Measurements from ENCODE around the gene FERMT1. TPM values are rescaled to one million over a fixed set of nuclear protein-coding genes. Genes with fewer than 3 reads are reported as not detected.
A peak's percentile ranks its signal among the peaks of the same experiment; 100 is the strongest.

FERMT1 gene
- total RNA-seq, 1 donor from 2014 or later, result 60.6 TPM

DNA sequence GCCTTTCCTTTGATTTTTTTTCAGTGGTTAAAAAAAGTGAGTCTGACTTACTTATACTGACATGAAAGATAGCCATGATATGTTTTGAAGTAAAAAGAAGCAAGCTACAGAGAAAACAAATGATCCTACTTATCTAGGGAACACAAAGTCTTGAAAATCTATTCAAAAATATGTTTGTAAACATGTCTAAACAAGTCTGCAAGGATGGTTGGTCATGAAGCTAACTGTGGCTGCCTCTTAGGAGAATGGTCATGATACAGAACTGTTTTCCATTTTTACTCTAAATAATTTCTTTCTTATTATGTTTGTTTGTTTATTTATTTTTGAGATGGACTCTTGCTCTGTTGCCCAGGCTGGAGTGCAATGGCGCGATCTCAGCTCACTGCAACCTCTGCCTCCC is 21.5 kb downstream of the FERMT1 start:
- Histone ChIP-seq H3K36me3 (ENCODE audit: control insufficient read depth, insufficient read depth, low read length) (peaks cover 16% of the 10 kb centered on the region), H3K27me3 (ENCODE audit: control insufficient read depth, insufficient read depth, low read length) (no peaks in the 10 kb centered on the region), H3K4me3 (ENCODE audit: low read depth, low read length) (no peak overlapping the region)
- TF ChIP-seq, protein P1, sequence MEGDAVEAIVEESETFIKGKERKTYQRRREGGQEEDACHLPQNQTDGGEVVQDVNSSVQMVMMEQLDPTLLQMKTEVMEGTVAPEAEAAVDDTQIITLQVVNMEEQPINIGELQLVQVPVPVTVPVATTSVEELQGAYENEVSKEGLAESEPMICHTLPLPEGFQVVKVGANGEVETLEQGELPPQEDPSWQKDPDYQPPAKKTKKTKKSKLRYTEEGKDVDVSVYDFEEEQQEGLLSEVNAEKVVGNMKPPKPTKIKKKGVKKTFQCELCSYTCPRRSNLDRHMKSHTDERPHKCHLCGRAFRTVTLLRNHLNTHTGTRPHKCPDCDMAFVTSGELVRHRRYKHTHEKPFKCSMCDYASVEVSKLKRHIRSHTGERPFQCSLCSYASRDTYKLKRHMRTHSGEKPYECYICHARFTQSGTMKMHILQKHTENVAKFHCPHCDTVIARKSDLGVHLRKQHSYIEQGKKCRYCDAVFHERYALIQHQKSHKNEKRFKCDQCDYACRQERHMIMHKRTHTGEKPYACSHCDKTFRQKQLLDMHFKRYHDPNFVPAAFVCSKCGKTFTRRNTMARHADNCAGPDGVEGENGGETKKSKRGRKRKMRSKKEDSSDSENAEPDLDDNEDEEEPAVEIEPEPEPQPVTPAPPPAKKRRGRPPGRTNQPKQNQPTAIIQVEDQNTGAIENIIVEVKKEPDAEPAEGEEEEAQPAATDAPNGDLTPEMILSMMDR (IDR thresholded peaks at IDR 0.05; ENCODE audit: insufficient read depth, low read length, severe bottlenecking), result no peak
- DNase-seq (ENCODE audit: low read depth) (peak; percentile 60), FAIRE-seq (no peak)

DNA sequence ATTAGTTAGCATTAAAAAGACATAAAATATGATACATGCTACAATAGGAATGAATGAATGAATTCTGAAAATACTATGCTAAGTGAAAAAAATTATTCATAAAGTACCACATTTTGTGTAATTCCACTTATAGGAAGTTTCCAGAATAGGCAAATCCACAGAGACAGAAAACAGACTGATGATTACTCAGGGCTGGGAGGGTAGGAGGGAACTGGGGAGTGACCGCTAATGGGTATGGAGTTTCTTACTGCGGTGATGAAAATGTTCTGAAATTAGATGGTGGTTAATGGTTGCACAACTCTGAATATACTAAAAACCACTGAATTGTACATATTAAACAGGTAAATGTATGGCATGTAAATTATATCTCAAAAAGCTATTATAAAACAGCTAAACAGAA is 22.6 kb downstream of the FERMT1 start:
- TF ChIP-seq, protein P1 (IDR thresholded peaks at IDR 0.05; ENCODE audit: insufficient read depth, low read length, severe bottlenecking), result no peak
- Histone ChIP-seq H3K4me3 (ENCODE audit: low read depth, low read length) (no peak overlapping the region), H3K27me3 (ENCODE audit: control insufficient read depth, insufficient read depth, low read length) (no peaks in the 10 kb centered on the region), H3K36me3 (ENCODE audit: control insufficient read depth, insufficient read depth, low read length) (peaks cover 20% of the 10 kb centered on the region)
- DNase-seq (ENCODE audit: low read depth) (no peak), FAIRE-seq (no peak)

DNA sequence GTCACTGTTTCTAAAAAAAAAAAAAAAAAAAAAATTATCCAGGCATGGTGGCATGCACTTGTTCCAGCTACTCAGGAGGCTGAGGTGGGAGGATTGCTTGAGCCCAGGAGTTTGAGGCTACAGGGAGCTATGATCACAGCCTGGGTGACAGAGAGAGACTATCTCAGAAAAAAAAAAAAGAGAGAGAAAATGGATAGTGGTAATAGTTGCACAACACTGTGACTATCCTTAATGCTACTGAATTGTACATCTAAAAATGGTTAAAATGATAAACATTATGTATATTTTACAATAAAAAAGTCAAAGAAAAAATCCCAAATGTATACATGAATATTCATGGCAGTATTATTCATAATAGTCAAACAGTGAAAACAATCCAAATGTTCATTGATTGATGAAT is 23.0 kb downstream of the FERMT1 start:
- TF ChIP-seq, protein P1 (IDR thresholded peaks at IDR 0.05; ENCODE audit: insufficient read depth, low read length, severe bottlenecking), result no peak
- Histone ChIP-seq H3K27me3 (ENCODE audit: control insufficient read depth, insufficient read depth, low read length) (no peaks in the 10 kb centered on the region), H3K4me3 (ENCODE audit: low read depth, low read length) (no peak overlapping the region), H3K36me3 (ENCODE audit: control insufficient read depth, insufficient read depth, low read length) (peaks cover 17% of the 10 kb centered on the region)
- no peak for DNase-seq (ENCODE audit: low read depth)
- no peak for FAIRE-seq

- Histone ChIP-seq H3K36me3 (ENCODE audit: control insufficient read depth, insufficient read depth, low read length) (peaks cover 26% of the 10 kb centered on the region), H3K4me3 (ENCODE audit: low read depth, low read length) (no peak overlapping the region), H3K27me3 (ENCODE audit: control insufficient read depth, insufficient read depth, low read length) (no peaks in the 10 kb centered on the region)
- FAIRE-seq (no peak), DNase-seq (ENCODE audit: low read depth) (no peak)
- TF ChIP-seq, protein P1 (IDR thresholded peaks at IDR 0.05; ENCODE audit: insufficient read depth, low read length, severe bottlenecking), result no peak
Observed at GRCh38 chr20:6095409-6095808, 27.4 kb downstream of the FERMT1 start.

DNA sequence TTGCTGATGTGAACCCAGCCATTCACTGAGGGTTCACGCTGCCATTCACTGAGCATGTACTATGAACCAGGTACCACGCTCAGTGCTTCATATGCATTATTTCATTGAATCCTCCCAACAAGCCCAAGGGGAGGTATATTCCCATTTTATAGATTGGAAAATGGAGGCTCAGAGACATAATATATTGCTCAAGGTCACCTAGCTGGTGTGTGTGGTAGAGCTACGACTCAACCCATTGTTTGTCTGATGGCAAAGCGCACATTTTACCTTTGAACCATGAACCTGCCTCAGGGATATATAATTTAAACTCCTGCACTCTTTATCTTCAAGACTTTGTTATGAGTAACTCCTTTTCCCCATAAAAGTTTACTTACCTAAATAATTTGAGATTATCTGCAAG is 28.3 kb downstream of the FERMT1 start:
- H3K36me3 ChIP-seq (ENCODE audit: control insufficient read depth, insufficient read depth, low read length), result peaks cover 28% of the 10 kb centered on the region
- no peak for DNase-seq (ENCODE audit: low read depth)
- TF ChIP-seq, protein P1 (IDR thresholded peaks at IDR 0.05; ENCODE audit: insufficient read depth, low read length, severe bottlenecking), result no peak
- no peaks in the 10 kb centered on the region for H3K27me3 ChIP-seq (ENCODE audit: control insufficient read depth, insufficient read depth, low read length)
- no peak overlapping the region for H3K4me3 ChIP-seq (ENCODE audit: low read depth, low read length)
- no peak for FAIRE-seq

- Histone ChIP-seq H3K27me3 (ENCODE audit: control insufficient read depth, insufficient read depth, low read length) (no peaks in the 10 kb centered on the region), H3K4me3 (ENCODE audit: low read depth, low read length) (no peak overlapping the region), H3K36me3 (ENCODE audit: control insufficient read depth, insufficient read depth, low read length) (peaks cover 31% of the 10 kb centered on the region)
- FAIRE-seq (no peak), DNase-seq (ENCODE audit: low read depth) (no peak)
- TF ChIP-seq, protein P1 (IDR thresholded peaks at IDR 0.05; ENCODE audit: insufficient read depth, low read length, severe bottlenecking), result no peak
Observed at GRCh38 chr20:6094063-6094462, 28.8 kb downstream of the FERMT1 start.
